Measurements from ENCODE around the gene XCR1. TPM values are rescaled to one million over a fixed set of nuclear protein-coding genes. Genes with fewer than 3 reads are reported as not detected.

Gene XCR1
- total RNA-seq, 1 experiment from 2014 or later: 0.02 TPM

- no peak for TF ChIP-seq SP1 (CRISPR knock-in tag; conservative IDR thresholded peaks at IDR 0.05)
- H3K27ac Mint-ChIP-seq: peak overlapping the region; percentile 75
- ATAC-seq (no peak), DNase-seq (ENCODE audit: low spot score) (no peak)
- ChIA-PET CTCF (no interaction called here), POLR2A (no interaction called here)
- H3K36me3 Mint-ChIP-seq: peaks cover 6% of the 10 kb centered on the region; the same call in 1 of the 2 replicates
- H3K4me3 Mint-ChIP-seq: no peak overlapping the region
- H3K27me3 Mint-ChIP-seq (ENCODE audit: low read depth): peaks cover 7% of the 10 kb centered on the region
- H3K9me3 Mint-ChIP-seq: no peaks in the 10 kb centered on the region
- H3K4me1 Mint-ChIP-seq: peaks cover 47% of the 10 kb centered on the region
These were observed 35.9 kb downstream of the XCR1 start for GRCh38 chr3:45991341-45991740.

DNA sequence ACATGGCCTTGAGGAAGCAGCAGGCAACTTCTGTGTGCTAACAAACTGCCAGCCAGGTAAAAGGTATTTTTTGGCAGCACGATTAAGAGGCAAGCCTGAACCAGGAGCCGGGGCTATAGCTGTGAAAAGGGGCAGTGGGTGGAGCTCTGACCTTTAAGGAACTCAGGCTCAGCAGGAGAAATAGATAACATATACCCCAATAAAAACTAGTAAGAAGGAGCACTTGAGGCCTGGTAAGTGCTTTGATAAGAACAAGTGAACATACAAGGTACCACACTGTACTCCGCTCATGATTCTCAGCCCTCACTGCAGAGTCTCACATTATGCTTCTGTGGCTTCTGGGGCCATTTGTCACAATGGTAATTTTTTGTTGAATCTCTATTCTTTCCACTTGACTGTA, 37.1 kb downstream of the XCR1 start:
- H3K36me3 Mint-ChIP-seq: peaks cover 6% of the 10 kb centered on the region
- no peaks in the 10 kb centered on the region for H3K9me3 Mint-ChIP-seq
- no peak for ATAC-seq
- no peak for DNase-seq (ENCODE audit: low spot score)
- peaks cover 46% of the 10 kb centered on the region for H3K4me1 Mint-ChIP-seq
- no peak overlapping the region; the same call in 1 of the 2 replicates for H3K27ac Mint-ChIP-seq
- ChIA-PET CTCF (no interaction called here), POLR2A (no interaction called here)
- H3K27me3 Mint-ChIP-seq (ENCODE audit: low read depth): no peaks in the 10 kb centered on the region
- TF ChIP-seq CREM (CRISPR knock-in tag; IDR thresholded peaks at IDR 0.05): no peak
- TF ChIP-seq NR3C1 (CRISPR knock-in tag; conservative IDR thresholded peaks at IDR 0.05; ENCODE audit: low read depth): no peak
- TF ChIP-seq, protein P1, sequence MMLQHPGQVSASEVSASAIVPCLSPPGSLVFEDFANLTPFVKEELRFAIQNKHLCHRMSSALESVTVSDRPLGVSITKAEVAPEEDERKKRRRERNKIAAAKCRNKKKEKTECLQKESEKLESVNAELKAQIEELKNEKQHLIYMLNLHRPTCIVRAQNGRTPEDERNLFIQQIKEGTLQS (CRISPR knock-in tag; conservative IDR thresholded peaks at IDR 0.05): no peak
- no peak overlapping the region for H3K4me3 Mint-ChIP-seq

GRCh38 chr3:45988804-45989203, 38.5 kb downstream of the XCR1 start:
- TF ChIP-seq IRF1 (CRISPR knock-in tag; IDR thresholded peaks at IDR 0.05): no peak
- H3K9me3 Mint-ChIP-seq: no peaks in the 10 kb centered on the region
- H3K27ac Mint-ChIP-seq: no peak overlapping the region
- no peaks in the 10 kb centered on the region for H3K27me3 Mint-ChIP-seq (ENCODE audit: low read depth)
- no peak for ATAC-seq
- no peak for DNase-seq (ENCODE audit: low spot score)
- no peak overlapping the region for H3K4me3 Mint-ChIP-seq
- CTCF ChIA-PET: interaction anchor here (1.2 kb wide), 1 partner anchor 219 kb away, joined by 3 read pairs; no protein-coding TSS in a partner anchor
- H3K4me1 Mint-ChIP-seq: peaks cover 42% of the 10 kb centered on the region
- POLR2A ChIA-PET: no interaction called here
- H3K36me3 Mint-ChIP-seq: peaks cover 16% of the 10 kb centered on the region

DNA sequence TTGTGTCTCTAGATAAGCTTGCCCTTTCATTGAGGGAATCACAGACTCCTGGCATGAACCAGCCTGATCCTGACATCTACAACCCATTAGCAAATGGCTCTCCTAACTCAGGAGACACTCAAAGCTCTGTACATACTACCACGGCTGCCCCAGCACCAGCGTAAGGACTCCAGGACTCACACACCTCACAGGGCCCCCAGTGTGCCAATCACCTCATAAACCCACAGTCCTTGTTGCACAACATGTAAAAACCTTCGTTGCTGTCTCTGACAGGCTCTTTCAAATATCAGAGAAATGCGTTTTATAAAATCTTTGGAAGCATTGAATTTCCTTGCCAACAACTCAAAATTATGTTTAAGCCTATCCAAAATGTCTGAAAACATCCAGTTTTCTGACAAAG, 38.9 kb downstream of the XCR1 start:
- H3K4me1 Mint-ChIP-seq: peaks cover 38% of the 10 kb centered on the region
- H3K4me3 Mint-ChIP-seq: no peak overlapping the region
- H3K36me3 Mint-ChIP-seq: peaks cover 21% of the 10 kb centered on the region
- ChIA-PET POLR2A (no interaction called here), CTCF (interaction anchor here (0.6 to 1.2 kb wide), 2 partner anchors 118 to 219 kb away, joined by 3 read pairs; no protein-coding TSS in a partner anchor)
- H3K9me3 Mint-ChIP-seq: no peaks in the 10 kb centered on the region
- ATAC-seq (no peak), DNase-seq (ENCODE audit: low spot score) (no peak)
- no peaks in the 10 kb centered on the region for H3K27me3 Mint-ChIP-seq (ENCODE audit: low read depth)
- peak overlapping the region; percentile 80; the same call in 1 of the 2 replicates for H3K27ac Mint-ChIP-seq
- TF ChIP-seq ELF4 (CRISPR knock-in tag; IDR thresholded peaks at IDR 0.05; ENCODE audit: low read depth) (no peak), ZNF281 (CRISPR knock-in tag; IDR thresholded peaks at IDR 0.05) (no peak), TEAD4 (CRISPR knock-in tag; IDR thresholded peaks at IDR 0.05) (no peak), NFATC4 (CRISPR knock-in tag; IDR thresholded peaks at IDR 0.05) (no peak), OVOL2 (CRISPR knock-in tag; IDR thresholded peaks at IDR 0.05; ENCODE audit: borderline replicate concordance) (no peak)
- TF ChIP-seq, protein P2, sequence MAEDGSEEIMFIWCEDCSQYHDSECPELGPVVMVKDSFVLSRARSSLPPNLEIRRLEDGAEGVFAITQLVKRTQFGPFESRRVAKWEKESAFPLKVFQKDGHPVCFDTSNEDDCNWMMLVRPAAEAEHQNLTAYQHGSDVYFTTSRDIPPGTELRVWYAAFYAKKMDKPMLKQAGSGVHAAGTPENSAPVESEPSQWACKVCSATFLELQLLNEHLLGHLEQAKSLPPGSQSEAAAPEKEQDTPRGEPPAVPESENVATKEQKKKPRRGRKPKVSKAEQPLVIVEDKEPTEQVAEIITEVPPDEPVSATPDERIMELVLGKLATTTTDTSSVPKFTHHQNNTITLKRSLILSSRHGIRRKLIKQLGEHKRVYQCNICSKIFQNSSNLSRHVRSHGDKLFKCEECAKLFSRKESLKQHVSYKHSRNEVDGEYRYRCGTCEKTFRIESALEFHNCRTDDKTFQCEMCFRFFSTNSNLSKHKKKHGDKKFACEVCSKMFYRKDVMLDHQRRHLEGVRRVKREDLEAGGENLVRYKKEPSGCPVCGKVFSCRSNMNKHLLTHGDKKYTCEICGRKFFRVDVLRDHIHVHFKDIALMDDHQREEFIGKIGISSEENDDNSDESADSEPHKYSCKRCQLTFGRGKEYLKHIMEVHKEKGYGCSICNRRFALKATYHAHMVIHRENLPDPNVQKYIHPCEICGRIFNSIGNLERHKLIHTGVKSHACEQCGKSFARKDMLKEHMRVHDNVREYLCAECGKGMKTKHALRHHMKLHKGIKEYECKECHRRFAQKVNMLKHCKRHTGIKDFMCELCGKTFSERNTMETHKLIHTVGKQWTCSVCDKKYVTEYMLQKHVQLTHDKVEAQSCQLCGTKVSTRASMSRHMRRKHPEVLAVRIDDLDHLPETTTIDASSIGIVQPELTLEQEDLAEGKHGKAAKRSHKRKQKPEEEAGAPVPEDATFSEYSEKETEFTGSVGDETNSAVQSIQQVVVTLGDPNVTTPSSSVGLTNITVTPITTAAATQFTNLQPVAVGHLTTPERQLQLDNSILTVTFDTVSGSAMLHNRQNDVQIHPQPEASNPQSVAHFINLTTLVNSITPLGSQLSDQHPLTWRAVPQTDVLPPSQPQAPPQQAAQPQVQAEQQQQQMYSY (CRISPR knock-in tag; IDR thresholded peaks at IDR 0.05): no peak
- TF ChIP-seq, protein P3, sequence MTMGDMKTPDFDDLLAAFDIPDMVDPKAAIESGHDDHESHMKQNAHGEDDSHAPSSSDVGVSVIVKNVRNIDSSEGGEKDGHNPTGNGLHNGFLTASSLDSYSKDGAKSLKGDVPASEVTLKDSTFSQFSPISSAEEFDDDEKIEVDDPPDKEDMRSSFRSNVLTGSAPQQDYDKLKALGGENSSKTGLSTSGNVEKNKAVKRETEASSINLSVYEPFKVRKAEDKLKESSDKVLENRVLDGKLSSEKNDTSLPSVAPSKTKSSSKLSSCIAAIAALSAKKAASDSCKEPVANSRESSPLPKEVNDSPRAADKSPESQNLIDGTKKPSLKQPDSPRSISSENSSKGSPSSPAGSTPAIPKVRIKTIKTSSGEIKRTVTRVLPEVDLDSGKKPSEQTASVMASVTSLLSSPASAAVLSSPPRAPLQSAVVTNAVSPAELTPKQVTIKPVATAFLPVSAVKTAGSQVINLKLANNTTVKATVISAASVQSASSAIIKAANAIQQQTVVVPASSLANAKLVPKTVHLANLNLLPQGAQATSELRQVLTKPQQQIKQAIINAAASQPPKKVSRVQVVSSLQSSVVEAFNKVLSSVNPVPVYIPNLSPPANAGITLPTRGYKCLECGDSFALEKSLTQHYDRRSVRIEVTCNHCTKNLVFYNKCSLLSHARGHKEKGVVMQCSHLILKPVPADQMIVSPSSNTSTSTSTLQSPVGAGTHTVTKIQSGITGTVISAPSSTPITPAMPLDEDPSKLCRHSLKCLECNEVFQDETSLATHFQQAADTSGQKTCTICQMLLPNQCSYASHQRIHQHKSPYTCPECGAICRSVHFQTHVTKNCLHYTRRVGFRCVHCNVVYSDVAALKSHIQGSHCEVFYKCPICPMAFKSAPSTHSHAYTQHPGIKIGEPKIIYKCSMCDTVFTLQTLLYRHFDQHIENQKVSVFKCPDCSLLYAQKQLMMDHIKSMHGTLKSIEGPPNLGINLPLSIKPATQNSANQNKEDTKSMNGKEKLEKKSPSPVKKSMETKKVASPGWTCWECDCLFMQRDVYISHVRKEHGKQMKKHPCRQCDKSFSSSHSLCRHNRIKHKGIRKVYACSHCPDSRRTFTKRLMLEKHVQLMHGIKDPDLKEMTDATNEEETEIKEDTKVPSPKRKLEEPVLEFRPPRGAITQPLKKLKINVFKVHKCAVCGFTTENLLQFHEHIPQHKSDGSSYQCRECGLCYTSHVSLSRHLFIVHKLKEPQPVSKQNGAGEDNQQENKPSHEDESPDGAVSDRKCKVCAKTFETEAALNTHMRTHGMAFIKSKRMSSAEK (CRISPR knock-in tag; IDR thresholded peaks at IDR 0.05; ENCODE audit: borderline replicate concordance): no peak
- TF ChIP-seq, protein P4, sequence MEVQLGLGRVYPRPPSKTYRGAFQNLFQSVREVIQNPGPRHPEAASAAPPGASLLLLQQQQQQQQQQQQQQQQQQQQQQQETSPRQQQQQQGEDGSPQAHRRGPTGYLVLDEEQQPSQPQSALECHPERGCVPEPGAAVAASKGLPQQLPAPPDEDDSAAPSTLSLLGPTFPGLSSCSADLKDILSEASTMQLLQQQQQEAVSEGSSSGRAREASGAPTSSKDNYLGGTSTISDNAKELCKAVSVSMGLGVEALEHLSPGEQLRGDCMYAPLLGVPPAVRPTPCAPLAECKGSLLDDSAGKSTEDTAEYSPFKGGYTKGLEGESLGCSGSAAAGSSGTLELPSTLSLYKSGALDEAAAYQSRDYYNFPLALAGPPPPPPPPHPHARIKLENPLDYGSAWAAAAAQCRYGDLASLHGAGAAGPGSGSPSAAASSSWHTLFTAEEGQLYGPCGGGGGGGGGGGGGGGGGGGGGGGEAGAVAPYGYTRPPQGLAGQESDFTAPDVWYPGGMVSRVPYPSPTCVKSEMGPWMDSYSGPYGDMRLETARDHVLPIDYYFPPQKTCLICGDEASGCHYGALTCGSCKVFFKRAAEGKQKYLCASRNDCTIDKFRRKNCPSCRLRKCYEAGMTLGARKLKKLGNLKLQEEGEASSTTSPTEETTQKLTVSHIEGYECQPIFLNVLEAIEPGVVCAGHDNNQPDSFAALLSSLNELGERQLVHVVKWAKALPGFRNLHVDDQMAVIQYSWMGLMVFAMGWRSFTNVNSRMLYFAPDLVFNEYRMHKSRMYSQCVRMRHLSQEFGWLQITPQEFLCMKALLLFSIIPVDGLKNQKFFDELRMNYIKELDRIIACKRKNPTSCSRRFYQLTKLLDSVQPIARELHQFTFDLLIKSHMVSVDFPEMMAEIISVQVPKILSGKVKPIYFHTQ (CRISPR knock-in tag; IDR thresholded peaks at IDR 0.05): no peak
